ENCODE data around the gene MTA3. TPM values are rescaled to one million over a fixed set of nuclear protein-coding genes. Genes with fewer than 3 reads are reported as not detected.
A peak's percentile ranks its signal among the peaks of the same experiment; 100 is the strongest.

Gene MTA3
- total RNA-seq, 1 donor from 2014 or later, result 37.0 TPM

- DNase-seq, result no peak
Measured at GRCh38 chr2:42787424-42787787, 219.0 kb downstream of the MTA3 start.

GRCh38 chr2:42787788-42788477, 219.5 kb downstream of the MTA3 start:
- DNase-seq, result no peak

- no peak for DNase-seq
Measured at GRCh38 chr2:42788478-42788793, 220.0 kb downstream of the MTA3 start.

- no peak for DNase-seq
Measured at GRCh38 chr2:42788882-42789281, 220.4 kb downstream of the MTA3 start.

GRCh38 chr2:42789751-42790150, 221.3 kb downstream of the MTA3 start:
- no peak for DNase-seq

GRCh38 chr2:42791606-42792005, 223.2 kb downstream of the MTA3 start:
- DNase-seq, result no peak

GRCh38 chr2:42792087-42792582, 223.7 kb downstream of the MTA3 start:
- no peak for DNase-seq

GRCh38 chr2:42792583-42793333, 224.3 kb downstream of the MTA3 start, which contains the start of gene HAAO:
HAAO (minus strand) TSS chr2:42792583; CDS start chr2:42792536, 47 bp downstream.
- DNase-seq, result no peak

GRCh38 chr2:42793334-42794270, 225.2 kb downstream of the MTA3 start:
- DNase-seq, result no peak

GRCh38 chr2:42794271-42795046, 226.0 kb downstream of the MTA3 start:
- DNase-seq, result no peak

GRCh38 chr2:42795275-42795674, 226.8 kb downstream of the MTA3 start:
- no peak for DNase-seq

GRCh38 chr2:42795841-42796301, 227.4 kb downstream of the MTA3 start:
- DNase-seq, result no peak

GRCh38 chr2:42796427-42797248, 228.2 kb downstream of the MTA3 start:
- no peak for DNase-seq

- no peak for DNase-seq
Measured at GRCh38 chr2:42797281-42797680, 228.8 kb downstream of the MTA3 start.

- no peak for DNase-seq
Measured at GRCh38 chr2:42799881-42800280, 231.4 kb downstream of the MTA3 start.

GRCh38 chr2:42800461-42800962, 232.1 kb downstream of the MTA3 start:
- no peak for DNase-seq

- no peak for DNase-seq
Measured at GRCh38 chr2:42800981-42801380, 232.5 kb downstream of the MTA3 start.

- DNase-seq, result no peak
Measured at GRCh38 chr2:42801381-42801780, 232.9 kb downstream of the MTA3 start.

GRCh38 chr2:42802150-42802549, 233.7 kb downstream of the MTA3 start:
- DNase-seq, result no peak

GRCh38 chr2:42804338-42804737, 235.9 kb downstream of the MTA3 start:
- DNase-seq, result no peak

- peak; percentile 46 for DNase-seq
Measured at GRCh38 chr2:42804891-42805290, 236.5 kb downstream of the MTA3 start.

Measured in occipital lobe (tissue), 2 donors.